Body of pancreas (tissue), 4 donors: Measurements from ENCODE around the gene MAEL. TPM values are rescaled to one million over a fixed set of nuclear protein-coding genes. Genes with fewer than 3 reads are reported as not detected.
"Not testable (repeated sequence)": the region's sequence is repeated elsewhere in the genome, so short reads cannot be mapped to it uniquely, and the experiment has no call there.

ENCODE experiments used
- ATAC-seq: fragments of 150-250 bp; one replicate; pipeline ENCODE4 v1.9.1; 2016
- DNase-seq, 4 donors: peaks; one replicate each; pipeline ENCODE4 v3.0.0-alpha.2; 2019
- H3K27ac ChIP-seq, 4 donors: fragments of 200-600 bp; sonication (generic); 1 replicate in 3 of 4; 2 replicates in 1 of 4; pipeline versions ENCODE4 v1.5.1 to v1.6.1; 2016 to 2019; ENCODE audit warnings: mild to moderate bottlenecking in 1 of 4, mixed read lengths in 1 of 4, moderate library complexity in 1 of 4
- H3K27me3 ChIP-seq, 2 donors: fragments of 200-600 bp; sonication (generic); one replicate each; pipeline ENCODE4 v1.6.0; 2016; ENCODE audit warnings: mild to moderate bottlenecking in 1 of 2
- H3K36me3 ChIP-seq, 2 donors: fragments of 200-600 bp; sonication (generic); replicated peaks in 1 of 2; 2 replicates each; pipeline ENCODE4 v1.5.1; 2016; ENCODE audit warnings: low read depth in 2 of 2; ENCODE audit not compliant: insufficient read depth in 1 of 2
- H3K4me1 ChIP-seq: fragments of 200-600 bp; sonication (generic); one replicate; pipeline ENCODE4 v1.6.0; 2016
- H3K4me3 ChIP-seq, 2 donors: fragments of 200-600 bp; sonication (generic); 1 replicate in 1 of 2; 2 replicates in 1 of 2; pipeline ENCODE4 v1.5.1; 2016 to 2019
- H3K9me3 ChIP-seq, 3 donors: fragments of 200-600 bp; sonication (generic); 1 replicate in 2 of 3; 2 replicates in 1 of 3; pipeline ENCODE4 v1.5.1; 2016
- CTCF ChIP-seq, 7 experiments: fragments of 450-650 bp in 4 of 7; fragments of 200-600 bp in 3 of 7; sonication (generic) in 3 of 7; IDR thresholded peaks; one replicate each; pipeline ENCODE4 v1.5.1; 2016 to 2019; ENCODE audit warnings: antibody characterized with exemption in 7 of 7
- POLR2A ChIP-seq, 3 donors: fragments of 450-650 bp; IDR thresholded peaks; one replicate each; pipeline ENCODE4 v1.6.1; 2016; ENCODE audit warnings: antibody characterized with exemption in 3 of 3, mild to moderate bottlenecking in 2 of 3
- WGBS, 2 donors: methylation state at CpG; one replicate each; pipeline ENCODE4 v1.1.5; 2017; 5-methylcytosine and 5-hydroxymethylcytosine counted together
- intact Hi-C: fragments of 100-400 bp; cut with DNase I; formaldehyde crosslinking; loops from one replicate; pipeline ENCODE4 v1.15.1; 2023
- total RNA-seq, 2 donors: library from RNA; depleted of rRNA; stranded (reverse); fragments of >200 nt; gene quantifications; one replicate each; pipeline ENCODE4 v1.1.0, GENCODE V29; 2016

Gene MAEL
- total RNA-seq, 2 donors from 2014 or later = not detected

- H3K27me3 ChIP-seq = no peaks in the 10 kb centered on the region
- DNase-seq = no peak
- H3K4me1 ChIP-seq = no peaks in the 10 kb centered on the region
- H3K4me3 ChIP-seq = no peak overlapping the region
- ATAC-seq = no peak
- H3K27ac ChIP-seq = no peak overlapping the region
- H3K36me3 ChIP-seq = no peaks in the 10 kb centered on the region
- WGBS, 2 donors = 53 to 56% methylated on average over 6 of the region's 6 CpGs
- H3K9me3 ChIP-seq = no peaks in the 10 kb centered on the region
- intact Hi-C loops = no loop called here
- TF ChIP-seq POLR2A (IDR thresholded peaks at IDR 0.05) (no peak), CTCF (IDR thresholded peaks at IDR 0.05) (no peak)
Measured at GRCh38 chr1:167016100-167016750, 27.1 kb downstream of the MAEL start.

- no peaks in the 10 kb centered on the region for H3K36me3 ChIP-seq
- no peaks in the 10 kb centered on the region for H3K4me1 ChIP-seq
- no peak for TF ChIP-seq CTCF (IDR thresholded peaks at IDR 0.05)
- TF ChIP-seq POLR2A (IDR thresholded peaks at IDR 0.05) = no peak
- no peaks in the 10 kb centered on the region for H3K27me3 ChIP-seq
- 86 to 87% methylated on average over 1 of the region's 1 CpG for WGBS, 2 donors
- ATAC-seq = no peak
- H3K4me3 ChIP-seq = no peak overlapping the region
- no peak overlapping the region for H3K27ac ChIP-seq
- DNase-seq = no peak
- H3K9me3 ChIP-seq = no peaks in the 10 kb centered on the region
- intact Hi-C loops = no loop called here
Measured at GRCh38 chr1:167022384-167022783, 33.3 kb downstream of the MAEL start.

GRCh38 chr1:167029553-167029952 lies 40.5 kb downstream of the MAEL start:
- H3K27ac ChIP-seq, H3K36me3 ChIP-seq, ATAC-seq, H3K4me3 ChIP-seq, H3K9me3 ChIP-seq, intact Hi-C loops, H3K27me3 ChIP-seq, DNase-seq, H3K4me1 ChIP-seq: not testable (repeated sequence)
- 91 to 92% methylated on average over 13 to 14 of the region's 27 CpGs for WGBS, 2 donors

- no peak overlapping the region for H3K4me3 ChIP-seq
- WGBS, 2 donors = 37 to 38% methylated on average over 2 of the region's 2 CpGs
- H3K36me3 ChIP-seq = no peaks in the 10 kb centered on the region
- TF ChIP-seq POLR2A (IDR thresholded peaks at IDR 0.05) (no peak), CTCF (IDR thresholded peaks at IDR 0.05) (no peak)
- no peak overlapping the region for H3K27ac ChIP-seq
- intact Hi-C loops = no loop called here
- ATAC-seq = no peak
- no peaks in the 10 kb centered on the region for H3K27me3 ChIP-seq
- no peaks in the 10 kb centered on the region for H3K4me1 ChIP-seq
- no peak for DNase-seq
- H3K9me3 ChIP-seq = no peaks in the 10 kb centered on the region
Measured at GRCh38 chr1:167033646-167034045, 44.6 kb downstream of the MAEL start.

- Histone ChIP-seq H3K27me3 (no peaks in the 10 kb centered on the region), H3K9me3 (no peaks in the 10 kb centered on the region), H3K4me3 (peak overlapping the region in 1 of 2 donors; percentile 9), H3K36me3 (no peaks in the 10 kb centered on the region), H3K4me1 (peaks cover 5% of the 10 kb centered on the region), H3K27ac (peak overlapping the region; percentile 46 to 74 (median 63))
- ATAC-seq (peak; percentile 100), DNase-seq (peak; percentile 86 to 89 (median 86))
- 5 to 8% methylated on average over 13 to 21 of the region's 21 CpGs for WGBS, 2 donors
- intact Hi-C loops = no loop called here
- no peak for TF ChIP-seq CTCF (IDR thresholded peaks at IDR 0.05)
- peak; percentile 22 to 59 (median 41) for TF ChIP-seq POLR2A (IDR thresholded peaks at IDR 0.05)
Measured at GRCh38 chr1:167043752-167044488, 54.8 kb downstream of the MAEL start.
